Activated T-cell treated with anti-CD3 and anti-CD28 coated beads for 24 hours (primary cell): ENCODE results near the gene GPATCH2L.
A peak's percentile ranks its signal among the peaks of the same experiment; 100 is the strongest.

Experiments used
- DNase-seq: peaks from one replicate; pipeline ENCODE4 v3.0.0-alpha.2; 2020; ENCODE audit warnings: low read depth

The GPATCH2L gene

DNA sequence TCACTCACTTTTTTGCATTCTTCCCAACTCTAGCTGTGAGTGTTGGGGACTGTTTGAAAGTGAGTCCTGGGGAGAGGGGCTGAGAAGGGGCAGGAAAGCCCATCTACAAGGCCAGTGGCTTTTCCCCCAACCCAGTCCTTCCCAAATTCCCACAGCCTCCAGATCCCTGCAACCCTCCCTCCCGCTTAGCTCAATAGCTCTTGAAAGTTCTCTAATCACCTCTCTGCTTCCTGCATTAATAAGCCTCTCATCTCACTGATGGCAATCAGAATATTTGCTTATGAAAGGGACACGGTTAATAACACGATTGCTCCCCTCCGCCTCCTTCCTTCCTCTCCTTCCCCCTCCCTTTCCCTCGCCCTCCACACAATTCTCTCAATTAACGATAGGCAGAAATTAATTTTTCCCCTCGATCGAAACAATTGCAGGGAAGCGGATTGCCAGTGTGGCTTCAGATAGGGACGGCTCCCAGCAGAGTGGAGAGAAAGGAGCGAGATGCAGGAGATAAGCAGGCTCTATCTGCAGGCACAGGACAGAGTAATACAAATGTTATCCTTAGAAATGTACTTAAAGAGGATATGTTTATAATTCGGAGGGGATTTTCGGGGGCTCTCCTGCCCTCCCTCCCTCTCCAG, 15.1 kb upstream of the GPATCH2L start:
- no peak for DNase-seq

DNA sequence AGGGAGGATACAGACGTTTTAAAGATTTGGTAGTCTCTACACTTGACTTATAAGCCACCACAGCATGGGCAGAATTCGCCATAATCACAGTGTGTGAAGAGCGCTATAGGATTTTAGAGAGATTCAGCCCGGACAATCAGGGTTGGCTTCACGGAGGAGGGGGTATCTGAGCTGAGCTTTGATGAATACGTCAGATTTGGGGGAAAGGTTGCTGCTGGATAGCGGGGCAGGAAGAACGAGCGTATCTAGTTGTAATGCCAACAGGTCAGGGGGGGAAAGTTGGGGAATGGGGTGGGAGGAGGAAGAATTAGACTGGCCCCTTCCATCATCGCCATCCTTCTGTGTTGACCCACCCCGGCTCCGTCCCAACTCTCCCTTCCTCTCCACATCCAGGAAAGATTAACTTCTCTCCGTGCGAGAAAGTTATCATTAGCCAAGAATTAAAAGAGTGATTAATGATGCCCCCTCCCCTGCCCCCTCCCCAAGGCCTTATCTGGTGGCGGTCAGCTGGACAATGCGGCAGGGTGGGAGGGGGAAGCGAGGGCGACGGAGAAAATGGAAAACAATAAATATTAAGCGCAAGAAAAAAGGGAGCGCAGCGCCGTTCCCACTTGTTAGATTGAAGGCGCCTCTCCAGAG, 13.5 kb upstream of the GPATCH2L start:
- DNase-seq = no peak

DNA sequence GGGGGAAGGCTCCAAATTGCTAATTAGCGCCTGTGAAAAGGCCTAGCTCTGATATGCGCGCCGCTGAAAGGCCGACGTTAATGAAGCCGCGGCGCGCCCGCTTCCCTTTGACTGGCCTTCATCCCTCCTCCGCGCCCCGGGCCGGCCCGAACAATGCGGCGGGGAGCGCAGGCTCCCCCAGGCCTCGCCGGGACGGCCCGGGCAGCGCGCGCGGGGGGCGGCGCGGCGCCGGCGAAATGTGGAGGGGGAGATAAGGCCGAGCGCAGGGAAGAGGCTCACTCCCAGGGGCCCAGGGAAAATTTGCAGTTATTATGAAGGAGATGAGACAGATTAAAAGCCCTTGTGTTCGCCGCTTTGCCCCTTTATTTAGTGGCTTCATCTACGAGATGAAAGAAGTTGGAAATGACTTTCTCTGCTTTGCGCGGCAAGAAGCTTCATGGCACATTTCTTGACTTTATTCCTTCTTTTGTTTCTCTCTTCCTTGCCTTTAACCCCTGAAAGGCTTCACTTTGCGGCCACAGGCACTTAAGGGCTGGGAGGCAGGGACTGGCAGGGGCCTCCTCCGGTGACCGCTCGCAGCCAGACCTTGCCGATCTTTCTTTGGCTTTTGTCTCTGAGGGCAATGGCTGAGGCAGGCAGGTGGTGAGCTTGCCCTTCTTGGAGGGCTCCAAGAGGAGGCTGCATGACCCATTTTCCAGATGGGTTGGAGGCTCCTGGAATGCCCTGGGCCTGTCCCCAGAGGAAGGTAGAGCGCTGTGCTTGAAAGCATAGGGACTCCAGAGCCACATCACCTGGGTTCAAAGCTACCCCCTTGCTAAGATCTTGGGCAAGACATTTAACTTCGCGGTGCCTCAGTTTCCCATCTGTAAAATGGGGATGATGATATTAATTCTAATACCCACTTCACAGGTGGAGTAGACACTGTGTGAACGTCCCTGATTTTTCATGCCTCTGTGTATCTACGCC, 12.7 kb upstream of the GPATCH2L start:
- no peak for DNase-seq

DNA sequence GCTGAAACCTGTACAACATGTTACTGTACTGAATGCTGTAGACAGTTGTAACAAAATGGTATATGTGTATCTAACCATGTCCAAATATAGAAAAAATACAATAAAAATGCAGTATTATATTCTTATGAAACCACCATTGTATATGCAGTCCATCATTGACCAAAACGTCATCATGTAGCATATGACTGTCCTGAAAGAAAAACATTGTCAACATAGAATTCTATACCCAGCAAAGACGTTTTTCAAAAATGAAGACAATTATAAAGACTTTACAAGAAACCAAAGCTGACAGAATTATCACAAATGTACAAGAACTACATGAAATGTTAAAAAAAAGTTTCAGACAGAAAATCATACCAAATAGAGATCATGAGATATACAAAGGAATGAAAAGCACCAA, 8.1 kb upstream of the GPATCH2L start:
- no peak for DNase-seq

DNA sequence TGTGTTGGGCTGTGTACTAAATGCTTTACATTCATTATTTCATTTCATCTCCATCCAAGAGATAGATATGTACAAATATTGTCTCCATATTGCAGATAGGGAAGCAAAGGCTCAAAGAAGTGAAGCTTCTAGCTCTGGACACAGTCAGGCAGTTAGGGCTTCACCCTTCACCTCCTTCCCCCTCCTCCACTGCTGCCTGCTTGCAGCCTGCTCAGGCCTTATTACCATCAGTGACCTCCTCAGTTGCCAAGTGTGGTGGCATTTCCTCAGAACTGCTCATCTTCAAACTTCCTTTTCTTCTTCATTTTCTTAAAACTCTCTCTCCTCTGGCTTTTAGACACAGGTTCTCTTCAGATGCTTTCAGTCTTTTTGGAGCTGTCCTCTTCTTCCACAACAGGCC, 4.7 kb upstream of the GPATCH2L start:
- no peak for DNase-seq

DNA sequence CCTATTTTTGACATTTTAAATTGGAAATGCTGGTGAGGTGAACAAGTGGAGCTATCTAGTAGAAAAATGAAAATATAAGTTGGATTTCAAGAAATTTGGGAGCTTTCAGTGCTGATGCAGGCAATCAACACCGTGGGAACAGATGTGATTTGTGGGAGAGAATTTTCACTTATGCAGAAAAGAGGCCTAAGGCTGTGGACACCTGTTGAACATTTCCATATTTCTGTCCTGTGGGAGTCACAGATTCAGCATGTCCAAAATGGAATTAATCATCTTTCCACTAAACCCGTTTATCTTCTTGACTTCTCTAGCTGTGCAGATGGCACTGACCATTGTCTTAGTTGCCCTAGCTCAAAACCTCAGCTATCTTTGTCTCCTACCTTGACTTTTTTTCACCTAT, 2.5 kb upstream of the GPATCH2L start:
- DNase-seq = no peak

DNA sequence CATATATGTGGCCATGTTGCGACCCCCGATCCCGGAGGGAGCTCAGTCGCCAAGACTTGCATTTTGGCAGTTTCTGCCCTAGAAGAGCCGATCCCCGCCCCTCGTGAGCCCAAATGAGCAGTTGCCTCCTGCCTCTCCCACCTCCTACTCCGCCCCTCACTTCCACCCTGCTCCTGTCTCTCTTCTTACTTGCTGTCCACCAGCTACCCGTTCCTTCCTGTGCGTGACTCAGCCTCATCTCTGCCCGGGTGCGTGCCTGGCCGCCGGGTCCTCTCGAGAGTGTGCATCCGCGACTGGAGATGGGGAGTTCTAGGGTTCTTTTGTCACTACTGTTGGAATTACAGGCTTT, 585 bp downstream of the GPATCH2L start:
- DNase-seq = peak; percentile 49

DNA sequence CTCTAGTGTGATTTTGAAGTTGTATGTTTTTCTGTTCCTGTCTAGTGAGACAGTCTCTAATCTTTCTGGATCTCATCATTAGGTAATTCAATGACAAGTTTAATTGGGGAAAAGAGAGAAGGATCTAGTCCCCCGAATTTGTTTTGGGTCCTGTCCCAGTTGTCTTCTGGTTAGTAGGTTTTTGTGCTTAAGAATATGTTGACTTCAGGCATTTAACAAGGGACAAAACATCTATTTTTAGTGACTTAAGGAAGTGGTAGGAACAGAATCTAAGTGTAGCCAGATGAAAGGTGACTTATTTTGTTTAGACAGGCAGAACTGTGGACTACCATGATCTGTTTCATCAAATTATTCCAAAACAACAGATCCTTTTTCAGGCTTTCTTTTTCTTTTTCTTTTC, 2.2 kb downstream of the GPATCH2L start:
- no peak for DNase-seq

DNA sequence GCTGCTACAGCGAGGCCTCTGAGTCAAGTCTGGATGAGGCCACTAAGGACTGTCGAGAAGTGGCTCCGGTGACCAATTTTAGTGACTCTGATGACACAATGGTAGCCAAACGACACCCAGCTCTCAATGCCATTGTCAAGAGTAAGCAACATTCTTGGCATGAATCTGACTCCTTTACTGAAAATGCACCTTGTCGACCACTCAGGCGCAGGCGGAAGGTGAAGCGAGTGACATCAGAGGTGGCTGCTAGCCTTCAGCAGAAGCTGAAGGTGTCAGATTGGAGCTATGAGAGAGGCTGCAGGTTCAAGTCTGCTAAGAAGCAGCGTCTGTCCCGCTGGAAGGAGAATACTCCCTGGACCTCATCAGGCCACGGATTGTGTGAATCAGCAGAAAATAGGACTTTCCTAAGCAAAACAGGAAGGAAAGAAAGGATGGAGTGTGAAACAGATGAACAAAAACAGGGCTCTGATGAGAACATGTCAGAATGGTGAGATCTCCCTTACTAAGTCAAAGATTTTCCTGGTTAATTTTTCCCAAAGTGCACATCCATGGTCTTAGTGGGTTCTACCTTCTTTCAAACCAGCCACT, 2.9 kb downstream of the GPATCH2L start:
- no peak for DNase-seq

DNA sequence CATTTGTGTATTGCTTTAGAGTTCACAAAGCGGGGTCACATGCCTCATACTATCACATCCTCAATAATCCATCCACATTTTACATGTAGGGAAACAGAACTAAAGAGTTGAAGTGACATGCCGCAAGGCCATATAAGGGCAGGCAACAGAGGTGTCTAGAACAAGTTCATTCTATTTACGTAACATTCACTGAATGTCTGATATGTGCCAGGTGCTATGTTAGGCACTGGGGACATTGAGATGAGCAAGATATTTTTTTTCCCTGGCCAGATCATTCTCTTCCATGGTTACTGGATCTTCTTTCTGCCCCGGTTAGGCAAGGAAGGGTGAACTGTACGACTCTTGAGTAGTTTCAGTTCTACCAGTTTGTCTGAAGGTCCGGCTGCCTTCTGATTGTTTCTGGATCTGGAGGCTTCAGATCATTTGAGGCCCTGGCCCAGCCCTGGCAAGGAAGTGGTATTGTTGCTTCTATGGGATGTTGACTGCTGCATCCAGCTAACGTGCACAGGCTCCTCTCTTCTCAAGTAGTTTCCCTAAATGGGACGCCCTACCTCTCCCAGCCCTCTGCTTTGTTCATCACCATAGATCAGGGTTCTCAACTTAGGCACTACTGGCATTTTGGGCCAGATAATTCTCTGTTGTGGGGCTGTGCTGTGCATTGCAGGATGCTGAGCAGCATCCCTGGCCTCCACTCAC, 12.1 kb downstream of the GPATCH2L start:
- no peak for DNase-seq

DNA sequence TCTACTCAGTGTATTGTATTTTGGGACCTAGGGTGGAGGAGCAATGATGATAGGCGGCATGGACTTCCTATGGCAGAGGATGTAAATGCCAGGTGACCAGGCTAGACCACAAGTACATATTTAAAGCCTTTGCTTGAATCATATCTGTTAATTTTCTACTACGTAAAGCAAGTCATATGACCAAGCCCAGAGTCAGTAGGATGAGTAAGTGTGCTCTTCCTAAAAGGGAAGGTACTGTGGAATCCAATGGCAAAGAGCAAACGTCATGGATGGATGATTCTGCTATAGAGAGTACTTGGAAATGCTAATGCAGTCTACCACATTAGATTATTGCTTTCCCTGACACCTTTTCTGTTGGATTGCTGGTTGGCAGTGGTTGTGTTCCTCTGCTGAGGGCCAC, 16.8 kb downstream of the GPATCH2L start:
- DNase-seq = no peak

DNA sequence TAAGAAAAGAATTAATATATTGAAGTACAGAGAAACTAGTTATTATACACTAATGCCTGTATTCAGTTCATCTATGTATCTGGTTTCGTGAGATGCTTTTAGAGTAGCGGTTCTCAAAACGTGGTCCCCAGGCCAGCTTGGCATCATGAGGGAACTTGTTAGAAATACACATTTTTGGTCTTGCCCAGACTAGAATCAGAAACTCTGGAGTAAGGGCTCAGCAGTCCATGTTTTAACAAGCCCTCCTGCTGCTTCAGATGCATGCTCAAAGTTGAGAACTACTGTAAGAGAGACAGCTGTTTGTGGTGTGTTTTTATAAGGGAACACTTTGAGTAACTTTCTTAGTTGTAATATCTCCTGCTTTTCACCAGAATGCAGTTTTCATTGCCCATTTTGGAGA, 18.1 kb downstream of the GPATCH2L start:
- DNase-seq = no peak

DNA sequence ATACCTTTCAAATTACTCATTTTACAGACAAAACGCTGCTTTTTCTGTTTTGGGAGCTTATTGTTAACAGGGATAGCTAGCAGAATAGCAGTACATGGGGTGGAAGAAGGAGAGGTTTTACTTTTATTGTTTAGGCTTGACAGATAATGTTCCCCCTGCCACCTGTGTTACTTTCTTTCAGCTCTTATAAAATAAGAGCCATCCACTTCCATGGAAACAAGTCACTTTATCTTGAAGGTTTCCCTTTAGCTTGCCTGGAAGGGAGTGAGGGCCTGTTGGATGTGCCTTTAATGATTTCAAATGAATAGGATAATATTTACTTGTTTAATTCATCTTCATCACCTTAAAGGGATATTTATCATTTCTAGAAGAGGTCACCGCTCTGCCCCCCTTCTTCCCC, 23.3 kb downstream of the GPATCH2L start:
- no peak for DNase-seq

DNA sequence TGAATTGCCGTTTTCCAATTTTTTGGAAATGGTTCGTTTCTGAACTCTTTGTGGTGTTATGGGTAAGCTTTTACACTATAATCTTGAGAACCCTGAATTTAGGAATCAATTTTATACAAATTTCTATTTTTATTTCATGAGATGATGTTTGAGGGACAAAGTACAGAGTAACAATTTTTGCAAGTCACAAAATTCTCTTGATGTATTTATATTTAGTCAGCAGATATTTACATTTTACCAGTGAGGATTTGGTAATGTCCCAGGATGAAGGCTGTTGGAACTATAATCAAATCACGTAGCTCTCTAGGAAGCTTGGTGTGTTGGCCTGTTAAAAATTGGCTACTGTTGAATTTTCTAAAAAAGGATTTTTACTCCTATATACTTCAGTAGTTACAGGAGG, 24.2 kb downstream of the GPATCH2L start:
- DNase-seq = no peak

DNA sequence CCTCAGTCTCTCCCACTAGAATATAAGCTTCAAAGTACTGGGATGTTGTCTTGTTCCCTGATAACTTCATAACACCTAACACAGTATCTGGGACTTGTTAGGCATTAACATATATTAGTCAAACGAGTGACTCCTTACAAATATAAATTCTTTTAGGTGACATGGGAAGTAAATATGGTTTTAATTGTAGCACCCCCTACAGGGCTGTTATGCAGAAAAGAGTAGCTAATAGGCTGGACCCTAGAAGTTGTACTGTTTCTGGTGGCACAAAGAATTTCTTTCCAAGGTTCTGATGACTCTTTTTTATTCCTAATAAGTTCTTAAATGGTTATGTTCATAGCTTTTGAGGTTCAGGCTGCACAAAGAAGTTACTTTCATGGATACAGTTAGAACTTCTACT, 29.8 kb downstream of the GPATCH2L start:
- DNase-seq = no peak

DNA sequence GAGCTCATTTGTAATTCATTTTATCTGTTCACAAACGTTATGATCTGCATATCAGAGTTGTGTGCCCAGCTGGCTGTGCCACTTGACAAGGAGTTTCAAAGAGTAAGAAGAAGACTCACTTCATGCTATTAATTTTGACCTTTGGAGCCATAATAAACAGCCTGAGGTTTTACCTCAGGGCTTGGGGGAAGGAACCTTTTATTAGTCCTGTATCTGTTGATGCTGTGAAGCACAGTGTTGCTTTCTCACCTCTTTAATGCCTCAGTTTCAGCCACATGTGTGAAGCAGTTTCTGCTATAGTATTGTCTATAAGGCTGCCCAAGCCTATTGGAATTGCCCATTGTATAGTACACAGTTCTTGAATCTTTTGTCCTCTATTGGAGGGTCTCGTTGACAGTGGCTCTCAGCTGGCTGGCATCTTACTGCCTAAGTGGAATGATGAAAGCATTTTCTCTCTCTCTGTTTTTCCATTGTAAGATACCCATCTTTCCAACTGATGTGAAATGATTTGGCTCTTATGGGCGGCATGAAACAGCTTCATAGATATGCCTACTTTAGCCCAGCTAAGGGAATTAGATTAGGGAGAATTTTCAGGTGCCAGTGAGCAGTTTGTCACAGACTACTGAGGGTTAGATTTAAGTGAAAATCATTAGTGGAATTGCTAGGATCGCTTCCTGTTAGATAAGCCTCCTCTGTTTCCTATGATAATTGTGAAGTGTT, 34.7 kb downstream of the GPATCH2L start:
- DNase-seq = no peak

DNA sequence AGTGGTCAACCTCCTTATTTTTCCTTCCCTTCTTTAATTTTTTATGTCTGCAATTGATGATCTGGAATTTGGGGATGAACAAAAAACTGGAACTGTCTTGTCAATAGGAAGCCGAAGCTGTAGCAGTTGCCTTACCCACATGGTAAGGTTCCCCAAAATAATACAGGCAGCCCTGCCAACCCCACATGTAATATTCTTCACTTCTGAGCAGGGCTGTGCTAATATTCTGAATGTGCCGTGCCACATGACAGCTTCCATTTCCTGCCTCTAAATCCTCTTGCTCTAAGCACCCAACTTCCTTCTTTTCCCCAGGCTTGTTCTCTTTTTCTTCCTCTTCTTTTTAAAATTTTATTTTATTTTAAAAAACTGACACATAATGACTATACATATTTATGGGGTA, 39.6 kb downstream of the GPATCH2L start:
- DNase-seq = no peak

DNA sequence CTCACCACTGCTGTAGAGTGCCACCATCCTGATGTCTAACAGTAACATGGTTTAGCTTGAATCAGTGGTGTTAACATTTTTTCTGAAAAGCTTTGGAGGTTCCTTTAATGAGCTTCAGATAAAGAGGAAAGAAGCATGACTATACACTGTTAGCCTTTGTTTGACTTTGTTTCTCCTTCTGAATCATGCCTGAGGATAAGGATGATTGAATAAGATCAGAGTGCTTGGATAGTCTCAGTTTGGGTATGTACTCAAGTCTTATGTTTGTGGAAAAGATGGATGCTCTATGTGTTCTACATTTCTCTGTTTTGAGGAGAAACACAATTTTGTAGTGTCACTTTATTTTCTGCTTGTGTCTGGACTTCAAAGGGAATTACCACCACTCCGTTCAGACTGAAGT, 42.0 kb downstream of the GPATCH2L start:
- DNase-seq = no peak

DNA sequence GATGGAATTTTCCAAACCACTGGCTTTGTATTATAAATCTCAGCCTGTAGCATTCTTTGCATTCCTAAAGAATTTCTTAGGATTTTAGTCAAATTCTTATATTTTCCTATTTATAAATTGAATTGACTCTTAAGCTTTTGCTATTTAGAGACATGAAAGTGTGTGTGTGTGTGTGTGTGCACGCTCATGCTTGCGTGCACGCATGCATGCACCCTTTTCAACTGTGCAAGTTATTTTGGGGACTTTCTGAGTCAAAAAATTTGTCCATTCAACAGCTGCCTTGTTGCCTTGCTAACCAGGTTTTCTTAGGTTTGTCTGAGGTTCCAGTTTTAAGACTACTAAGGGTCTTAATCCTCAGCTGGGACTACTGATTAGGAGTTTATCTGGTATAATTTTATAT, 42.6 kb downstream of the GPATCH2L start:
- no peak for DNase-seq

DNA sequence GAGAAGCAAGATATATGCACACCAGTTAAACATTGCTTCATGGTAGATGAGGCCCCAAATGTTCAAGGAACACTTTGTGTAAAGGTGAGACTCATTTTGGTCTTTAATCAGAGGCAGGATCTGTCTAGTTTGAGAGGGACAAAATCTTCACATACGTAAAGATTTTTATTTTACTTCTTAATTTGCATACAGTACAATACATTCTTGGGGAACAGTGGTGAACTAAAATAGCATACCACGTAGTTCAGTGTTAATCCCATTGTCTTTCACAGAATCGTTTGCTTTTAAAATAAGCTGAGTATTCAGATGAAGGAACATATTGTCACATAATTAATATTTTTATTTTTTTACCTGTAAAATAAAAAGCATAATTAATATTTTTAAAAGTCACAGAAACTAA, 43.3 kb downstream of the GPATCH2L start:
- DNase-seq = no peak

DNA sequence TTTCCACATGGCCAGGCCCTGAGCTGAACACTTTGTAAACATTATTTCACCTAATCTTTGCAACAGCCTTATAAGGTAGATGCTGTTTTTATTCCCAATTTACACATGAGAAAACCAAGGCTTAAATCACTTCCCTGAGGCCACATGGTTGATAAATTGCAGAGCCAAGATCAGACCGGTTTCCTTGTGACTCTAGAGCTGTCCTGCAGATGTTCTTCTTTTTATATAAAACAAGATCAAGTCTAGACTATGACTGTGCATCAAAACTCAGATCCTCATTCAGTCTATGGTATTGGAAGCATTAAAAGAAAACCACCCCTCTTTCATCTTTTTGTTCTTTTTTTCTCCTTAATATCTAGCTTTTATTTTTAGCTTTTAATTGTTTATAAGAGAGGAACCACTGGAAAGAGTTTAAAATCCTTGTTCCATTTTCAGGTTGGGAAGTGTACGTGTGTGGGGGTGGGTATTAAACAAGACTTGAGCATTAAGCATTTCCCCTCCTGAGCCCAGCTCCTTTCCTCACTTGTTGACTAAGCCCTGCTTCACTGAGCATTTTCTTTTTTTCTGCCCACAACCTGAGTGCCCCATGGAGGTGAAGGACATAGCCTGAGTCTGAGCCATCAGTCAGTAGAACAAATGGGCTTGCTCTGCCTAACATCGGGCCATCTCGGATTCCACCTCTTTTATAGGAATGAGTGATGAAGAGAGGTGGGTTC, 45.4 kb downstream of the GPATCH2L start:
- DNase-seq = no peak
